Pons (tissue), 1 donor: ENCODE measurements around the gene SLC22A1.

Source experiments
- DNase-seq: peaks from one replicate; pipeline ENCODE4 v3.0.0-alpha.2; 2016; ENCODE audit warnings: low spot score

Gene SLC22A1

GRCh38 chr6:160173806-160174527 is 52.4 kb downstream of the SLC22A1 start:
- DNase-seq = no peak

- DNase-seq = no peak
Observed at GRCh38 chr6:160174681-160175080, 53.1 kb downstream of the SLC22A1 start.

- DNase-seq = no peak
Observed at GRCh38 chr6:160177220-160177619, 55.6 kb downstream of the SLC22A1 start.

GRCh38 chr6:160178271-160178670 is 56.7 kb downstream of the SLC22A1 start:
- DNase-seq = no peak

GRCh38 chr6:160180706-160181105 is 59.1 kb downstream of the SLC22A1 start:
- DNase-seq = no peak

GRCh38 chr6:160188773-160189172 is 67.2 kb downstream of the SLC22A1 start:
- no peak for DNase-seq

- no peak for DNase-seq
Observed at GRCh38 chr6:160190081-160190480, 68.5 kb downstream of the SLC22A1 start.

GRCh38 chr6:160190973-160191372 is 69.4 kb downstream of the SLC22A1 start:
- no peak for DNase-seq

GRCh38 chr6:160192840-160193239 is 71.2 kb downstream of the SLC22A1 start:
- no peak for DNase-seq

- DNase-seq = no peak
Observed at GRCh38 chr6:160194808-160195207, 73.2 kb downstream of the SLC22A1 start.

- DNase-seq = no peak
Observed at GRCh38 chr6:160197662-160198061, 76.0 kb downstream of the SLC22A1 start.

GRCh38 chr6:160198606-160199211 is 77.1 kb downstream of the SLC22A1 start:
- DNase-seq = no peak

GRCh38 chr6:160201061-160201460 is 79.4 kb downstream of the SLC22A1 start:
- no peak for DNase-seq

GRCh38 chr6:160202411-160202810 is 80.8 kb downstream of the SLC22A1 start:
- DNase-seq = no peak

- no peak for DNase-seq
Observed at GRCh38 chr6:160203076-160203475, 81.5 kb downstream of the SLC22A1 start.

- no peak for DNase-seq
Observed at GRCh38 chr6:160203522-160203921, 81.9 kb downstream of the SLC22A1 start.

GRCh38 chr6:160203953-160204352 is 82.3 kb downstream of the SLC22A1 start:
- no peak for DNase-seq

GRCh38 chr6:160204710-160205109 is 83.1 kb downstream of the SLC22A1 start:
- DNase-seq = no peak

GRCh38 chr6:160207618-160208017 is 86.0 kb downstream of the SLC22A1 start:
- no peak for DNase-seq
